ENCODE measurements around the gene CLDN9.

DNA sequence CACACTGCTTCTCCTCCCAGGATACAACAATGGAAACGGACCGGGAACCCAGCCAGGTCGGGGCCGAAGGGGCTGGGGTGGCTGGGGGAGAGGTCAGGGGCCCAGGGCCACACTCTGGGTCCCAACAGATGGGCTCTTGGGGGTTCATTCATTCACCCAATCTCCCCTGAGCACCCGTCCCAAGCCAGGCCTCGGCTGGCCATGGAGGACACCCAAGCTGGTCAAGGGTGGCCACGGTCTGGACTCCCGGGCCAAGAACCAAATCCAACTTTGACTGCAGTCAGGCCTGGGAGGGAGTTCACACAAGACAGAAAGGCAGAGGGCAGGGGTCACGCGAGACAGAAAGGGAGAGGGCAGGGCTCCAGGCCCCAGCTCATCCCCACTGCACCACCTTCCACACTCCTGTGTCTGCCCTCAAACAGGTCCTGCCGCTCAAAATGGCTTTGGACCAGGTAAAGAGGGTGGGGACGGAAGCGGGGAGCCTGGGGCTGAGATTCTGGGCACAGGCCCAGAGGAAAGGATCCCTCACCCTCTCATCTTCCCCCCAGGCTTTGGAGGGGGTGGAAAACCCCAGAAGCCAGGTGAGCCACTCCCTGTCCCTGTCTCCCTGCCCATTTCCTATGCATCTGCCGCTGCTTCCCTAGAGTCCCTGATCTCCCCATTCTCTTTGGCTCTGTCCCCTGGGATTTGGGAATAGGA is 20.2 kb upstream of the CLDN9 start:
- TF ChIP-seq, protein P1, sequence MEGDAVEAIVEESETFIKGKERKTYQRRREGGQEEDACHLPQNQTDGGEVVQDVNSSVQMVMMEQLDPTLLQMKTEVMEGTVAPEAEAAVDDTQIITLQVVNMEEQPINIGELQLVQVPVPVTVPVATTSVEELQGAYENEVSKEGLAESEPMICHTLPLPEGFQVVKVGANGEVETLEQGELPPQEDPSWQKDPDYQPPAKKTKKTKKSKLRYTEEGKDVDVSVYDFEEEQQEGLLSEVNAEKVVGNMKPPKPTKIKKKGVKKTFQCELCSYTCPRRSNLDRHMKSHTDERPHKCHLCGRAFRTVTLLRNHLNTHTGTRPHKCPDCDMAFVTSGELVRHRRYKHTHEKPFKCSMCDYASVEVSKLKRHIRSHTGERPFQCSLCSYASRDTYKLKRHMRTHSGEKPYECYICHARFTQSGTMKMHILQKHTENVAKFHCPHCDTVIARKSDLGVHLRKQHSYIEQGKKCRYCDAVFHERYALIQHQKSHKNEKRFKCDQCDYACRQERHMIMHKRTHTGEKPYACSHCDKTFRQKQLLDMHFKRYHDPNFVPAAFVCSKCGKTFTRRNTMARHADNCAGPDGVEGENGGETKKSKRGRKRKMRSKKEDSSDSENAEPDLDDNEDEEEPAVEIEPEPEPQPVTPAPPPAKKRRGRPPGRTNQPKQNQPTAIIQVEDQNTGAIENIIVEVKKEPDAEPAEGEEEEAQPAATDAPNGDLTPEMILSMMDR (conservative IDR thresholded peaks at IDR 0.05; ENCODE audit: low read depth, low read length): no peak
- TF ChIP-seq EZH2 (IDR thresholded peaks at IDR 0.05; ENCODE audit: borderline replicate concordance, low read depth, low read length, poor library complexity, severe bottlenecking): no peak

All from A673 (cell line).